ENCODE data around the gene CYP19A1.

DNA sequence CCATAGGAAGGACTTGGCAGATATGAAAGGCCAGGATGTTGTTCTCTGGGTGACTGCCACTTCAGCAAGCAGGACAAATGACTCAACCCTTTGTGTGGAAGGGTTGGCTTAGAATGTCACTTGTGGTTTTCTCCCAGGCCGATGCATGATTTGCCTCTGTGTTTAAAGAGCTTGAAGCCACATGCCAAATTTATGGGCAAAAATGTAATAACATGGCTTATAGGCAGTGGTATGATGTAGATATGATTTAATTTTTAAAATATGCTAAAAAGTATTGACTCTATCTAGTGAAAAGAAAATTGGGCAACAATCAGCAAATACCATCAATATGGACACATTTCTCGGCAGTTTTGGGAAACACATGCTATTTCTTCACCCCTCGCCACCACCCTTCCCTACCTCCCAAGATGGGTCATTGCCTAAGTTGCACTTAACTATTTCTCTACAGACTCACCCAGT lies 114.6 kb downstream of the CYP19A1 start:
- TF ChIP-seq, protein P1, sequence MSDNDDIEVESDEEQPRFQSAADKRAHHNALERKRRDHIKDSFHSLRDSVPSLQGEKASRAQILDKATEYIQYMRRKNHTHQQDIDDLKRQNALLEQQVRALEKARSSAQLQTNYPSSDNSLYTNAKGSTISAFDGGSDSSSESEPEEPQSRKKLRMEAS (IDR thresholded peaks at IDR 0.05; ENCODE audit: low read depth) = no peak
- TF ChIP-seq EZH2phosphoT487 (IDR thresholded peaks at IDR 0.05; ENCODE audit: borderline replicate concordance, low read depth) (no peak), REST (IDR thresholded peaks at IDR 0.05; ENCODE audit: low read depth, low read length) (no peak), TCF12 (IDR thresholded peaks at IDR 0.05) (no peak), POLR2AphosphoS5 (IDR thresholded peaks at IDR 0.05; ENCODE audit: low read depth, low read length) (no peak), RAD21 (IDR thresholded peaks at IDR 0.05; ENCODE audit: low read length) (no peak), MXI1 (IDR thresholded peaks at IDR 0.05; ENCODE audit: low read depth, low read length) (no peak), RXRA (IDR thresholded peaks at IDR 0.05; ENCODE audit: borderline replicate concordance, low read depth) (no peak), GATA2 (CRISPR knock-in tag; IDR thresholded peaks at IDR 0.05) (no peak), RCOR1 (IDR thresholded peaks at IDR 0.05; ENCODE audit: low read length) (no peak)
- TF ChIP-seq, protein P2, sequence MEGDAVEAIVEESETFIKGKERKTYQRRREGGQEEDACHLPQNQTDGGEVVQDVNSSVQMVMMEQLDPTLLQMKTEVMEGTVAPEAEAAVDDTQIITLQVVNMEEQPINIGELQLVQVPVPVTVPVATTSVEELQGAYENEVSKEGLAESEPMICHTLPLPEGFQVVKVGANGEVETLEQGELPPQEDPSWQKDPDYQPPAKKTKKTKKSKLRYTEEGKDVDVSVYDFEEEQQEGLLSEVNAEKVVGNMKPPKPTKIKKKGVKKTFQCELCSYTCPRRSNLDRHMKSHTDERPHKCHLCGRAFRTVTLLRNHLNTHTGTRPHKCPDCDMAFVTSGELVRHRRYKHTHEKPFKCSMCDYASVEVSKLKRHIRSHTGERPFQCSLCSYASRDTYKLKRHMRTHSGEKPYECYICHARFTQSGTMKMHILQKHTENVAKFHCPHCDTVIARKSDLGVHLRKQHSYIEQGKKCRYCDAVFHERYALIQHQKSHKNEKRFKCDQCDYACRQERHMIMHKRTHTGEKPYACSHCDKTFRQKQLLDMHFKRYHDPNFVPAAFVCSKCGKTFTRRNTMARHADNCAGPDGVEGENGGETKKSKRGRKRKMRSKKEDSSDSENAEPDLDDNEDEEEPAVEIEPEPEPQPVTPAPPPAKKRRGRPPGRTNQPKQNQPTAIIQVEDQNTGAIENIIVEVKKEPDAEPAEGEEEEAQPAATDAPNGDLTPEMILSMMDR (IDR thresholded peaks at IDR 0.05) = no peak

All from SK-N-SH (cell line).